GM12892 (cell line): Measurements from ENCODE around the gene HYI.

ENCODE experiments used
- DNase-seq: peaks from one replicate; pipeline ENCODE4 v3.0.0; 2011; ENCODE audit not compliant: insufficient read length
- FAIRE-seq: peaks from 2 replicates; lab custom pipeline; 2011; peaks lifted over from hg19 to GRCh38; lab: Jason Lieb, UNC
- POLR2A ChIP-seq: IDR thresholded peaks from 2 replicates; pipeline ENCODE4 v1.6.1; 2011; ENCODE audit warnings: low read depth, low read length, control low read depth
- POLR2AphosphoS5 ChIP-seq: IDR thresholded peaks from 2 replicates; pipeline ENCODE4 v1.6.1; 2011; ENCODE audit warnings: low read depth, low read length, control low read depth
- TAF1 ChIP-seq: IDR thresholded peaks from 2 replicates; pipeline ENCODE4 v1.6.1; 2011; ENCODE audit warnings: low read depth, mild to moderate bottlenecking, control low read depth, low read length, borderline replicate concordance

HYI gene

DNA sequence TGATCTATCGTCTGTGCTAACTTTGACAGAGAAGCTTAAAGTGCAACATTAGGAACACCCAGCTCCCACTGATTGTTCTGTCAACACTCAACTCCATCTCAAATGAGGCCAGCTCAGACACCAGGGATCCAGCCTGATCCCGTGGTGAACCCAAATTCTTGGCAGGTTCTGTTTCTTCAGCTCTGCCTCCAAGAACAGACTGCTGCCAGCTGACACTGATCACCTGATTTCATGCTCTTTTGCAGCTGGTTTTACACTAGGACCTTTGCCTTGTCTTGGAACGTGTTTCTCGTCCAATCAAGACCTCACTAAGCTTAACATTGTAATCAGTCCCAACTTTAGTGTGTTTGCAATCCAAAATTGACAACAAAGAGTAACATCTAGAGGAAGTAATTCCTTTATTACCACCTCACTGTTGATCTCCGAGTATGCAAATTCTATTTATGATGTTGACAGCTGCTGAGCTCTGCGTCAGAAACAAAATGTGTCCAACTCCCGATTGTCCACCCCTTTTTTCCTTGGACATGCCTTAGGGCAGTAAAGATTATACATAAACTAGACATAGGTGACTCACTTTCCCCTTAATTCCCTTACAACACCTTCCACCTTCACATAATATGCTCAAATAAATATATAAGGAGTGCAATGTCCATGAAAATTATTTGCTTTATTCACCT, 1.6 kb upstream of the HYI start:
- FAIRE-seq (no peak), DNase-seq (no peak)
- TF ChIP-seq POLR2A, result no peak
- TF ChIP-seq POLR2AphosphoS5, result no peak
- TF ChIP-seq TAF1, result no peak

- no peak for TF ChIP-seq POLR2AphosphoS5
- no peak for TF ChIP-seq POLR2A
- TF ChIP-seq TAF1, result no peak
- DNase-seq (peak; percentile 77), FAIRE-seq (peak; percentile 95)
Observed at GRCh38 chr1:43454270-43455011, 710 bp upstream of the HYI start.

GRCh38 chr1:43452789-43453441, 816 bp downstream of the HYI start:
- no peak for TF ChIP-seq POLR2A
- 0 out of 2 replicates have a peak, but pooled peaks have one; percentile 13 for TF ChIP-seq POLR2AphosphoS5
- TF ChIP-seq TAF1, result no peak
- DNase-seq, result no peak
- no peak for FAIRE-seq

- TF ChIP-seq POLR2A, result no peak
- no peak for TF ChIP-seq TAF1
- TF ChIP-seq POLR2AphosphoS5, result no peak
- FAIRE-seq, result no peak
- DNase-seq, result no peak
Observed at GRCh38 chr1:43451701-43452532, 1.8 kb downstream of the HYI start.

- DNase-seq, result no peak
- FAIRE-seq, result no peak
- TF ChIP-seq POLR2AphosphoS5 (no peak), POLR2A (no peak), TAF1 (no peak)
Observed at GRCh38 chr1:43451157-43451591, 2.6 kb downstream of the HYI start.

- DNase-seq (no peak), FAIRE-seq (no peak)
- TF ChIP-seq POLR2AphosphoS5, result no peak
- TF ChIP-seq TAF1, result no peak
- TF ChIP-seq POLR2A, result no peak
Observed at GRCh38 chr1:43450251-43450941, 3.3 kb downstream of the HYI start.

GRCh38 chr1:43449708-43450069, 4.0 kb downstream of the HYI start:
- TF ChIP-seq POLR2AphosphoS5 (no peak), POLR2A (no peak), TAF1 (no peak)
- no peak for DNase-seq
- no peak for FAIRE-seq

DNA sequence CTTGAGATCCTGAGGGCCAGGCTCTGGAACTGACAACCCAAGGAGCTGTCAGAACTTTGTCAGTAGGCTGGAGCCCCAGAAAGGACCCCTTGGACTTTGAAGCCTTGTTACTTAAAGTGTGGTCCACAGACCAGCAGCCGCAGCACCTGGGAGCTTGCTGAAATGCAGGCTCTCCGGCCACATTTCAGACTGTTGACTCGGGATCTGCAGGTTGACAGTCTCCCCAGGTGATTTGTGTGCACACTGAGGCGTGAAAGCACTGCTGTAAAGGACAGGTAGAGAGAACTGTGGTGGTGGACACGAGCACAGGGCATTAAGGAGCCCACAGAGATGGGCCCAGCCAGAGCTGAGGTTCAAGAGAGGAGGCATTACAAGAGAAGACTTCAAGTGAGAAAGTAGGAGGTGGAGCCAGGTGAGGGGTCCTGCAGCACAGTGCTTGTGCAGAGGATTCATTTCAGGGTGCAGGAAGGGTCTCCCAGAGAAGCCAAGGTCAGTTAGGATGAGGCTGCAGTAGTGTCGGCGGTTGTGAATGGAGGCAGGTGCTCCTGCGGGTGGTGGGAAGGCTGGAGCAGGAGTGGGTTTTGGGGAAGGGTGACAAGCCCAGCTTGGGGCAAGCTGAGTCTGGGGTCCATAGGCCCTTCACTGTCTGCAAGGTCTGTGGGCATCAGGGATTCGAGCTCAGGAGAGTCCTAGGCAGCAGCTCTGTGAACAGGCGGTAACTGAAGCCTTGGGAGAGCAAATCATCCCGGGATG, 4.6 kb downstream of the HYI start:
- no peak for DNase-seq
- FAIRE-seq, result no peak
- TF ChIP-seq POLR2AphosphoS5 (no peak), POLR2A (no peak), TAF1 (no peak)

DNA sequence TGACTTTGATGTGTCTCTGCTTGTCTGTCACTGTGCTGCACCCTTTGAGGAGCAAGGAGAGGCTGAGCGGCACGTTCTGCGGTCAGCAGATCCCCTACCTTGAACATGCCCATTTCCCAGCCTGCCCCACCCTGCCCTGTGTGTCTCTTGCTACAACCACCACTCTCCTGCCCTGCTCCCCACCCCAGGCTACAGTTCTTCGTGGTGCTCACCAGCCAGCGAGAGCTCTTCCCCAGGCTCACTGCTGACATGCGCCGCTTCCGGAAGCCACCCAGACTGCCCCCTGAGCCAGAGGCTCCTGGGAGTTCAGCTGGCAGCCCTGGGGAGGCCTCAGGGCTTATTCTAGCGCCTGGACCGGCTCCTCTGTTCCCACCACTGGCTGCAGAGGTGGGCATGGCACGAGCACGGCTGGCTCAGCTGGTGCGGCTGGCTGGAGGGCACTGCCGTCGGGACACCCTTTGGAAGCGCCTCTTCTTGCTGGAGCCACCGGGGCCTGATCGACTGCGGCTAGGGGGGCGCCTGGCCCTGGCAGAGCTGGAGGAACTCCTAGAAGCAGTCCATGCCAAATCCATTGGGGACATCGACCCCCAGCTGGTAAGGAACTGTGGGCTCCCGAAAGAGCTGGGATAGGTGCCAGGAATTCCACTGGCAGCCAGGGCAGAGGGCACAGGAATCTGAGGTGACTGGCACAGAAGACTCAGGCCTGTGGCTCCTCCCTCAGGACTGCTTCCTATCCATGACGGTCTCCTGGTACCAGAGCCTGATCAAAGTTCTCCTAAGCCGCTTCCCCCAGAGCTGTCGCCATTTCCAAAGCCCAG, 5.6 kb downstream of the HYI start:
- TF ChIP-seq POLR2A, result no peak
- no peak for TF ChIP-seq POLR2AphosphoS5
- no peak for TF ChIP-seq TAF1
- FAIRE-seq (no peak), DNase-seq (no peak)

DNA sequence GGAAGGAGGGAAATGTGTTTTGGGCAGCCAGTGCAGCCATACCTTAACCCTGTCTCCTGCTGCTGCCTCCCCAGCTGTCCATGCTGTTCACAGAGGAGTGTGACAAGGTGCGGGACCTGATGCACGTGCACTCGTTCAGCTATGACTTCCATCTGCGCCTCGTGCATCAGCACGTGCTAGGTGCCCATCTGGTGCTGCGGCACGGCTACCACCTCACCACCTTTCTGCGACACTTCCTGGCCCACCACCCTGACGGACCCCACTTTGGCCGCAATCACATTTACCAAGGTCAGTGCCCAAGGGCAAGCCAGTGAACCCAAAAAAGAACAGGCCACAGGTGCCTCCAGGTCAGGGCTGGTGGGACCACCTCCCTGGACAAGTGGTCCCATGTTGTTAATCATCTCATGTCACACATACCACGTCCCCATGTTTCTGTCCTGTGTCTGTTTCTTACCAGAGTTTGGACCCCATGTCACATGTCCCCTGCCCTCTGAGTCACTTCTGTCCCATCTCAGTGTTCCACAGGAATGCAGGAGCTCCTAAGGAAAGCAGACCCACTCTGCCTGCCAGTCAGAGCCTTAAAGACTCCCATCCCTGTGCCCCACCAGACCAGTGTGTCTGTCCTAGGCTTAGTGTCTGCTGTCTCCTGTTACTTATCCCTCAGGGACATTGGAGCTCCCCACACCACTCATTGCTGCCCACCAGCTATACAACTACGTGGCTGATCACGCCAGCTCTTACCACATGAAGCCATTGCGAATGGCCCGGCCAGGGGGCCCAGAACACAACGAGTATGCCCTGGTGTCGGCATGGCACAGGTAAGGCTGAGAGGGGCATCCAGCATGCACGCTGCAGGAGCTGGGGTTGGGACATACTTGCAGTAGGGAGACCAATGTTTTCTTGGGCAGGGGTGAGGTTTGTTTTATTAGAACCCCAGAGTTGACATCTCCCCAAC, 6.6 kb downstream of the HYI start:
- TF ChIP-seq TAF1, result no peak
- no peak for TF ChIP-seq POLR2A
- TF ChIP-seq POLR2AphosphoS5, result no peak
- no peak for FAIRE-seq
- DNase-seq, result no peak
